HL-60 (cell line): Measurements from ENCODE around the gene CSDE1.

ENCODE experiments used
- DNase-seq, 2 experiments: peaks; one replicate each; pipeline ENCODE4 v3.0.0-alpha.2; 2010 to 2020; ENCODE audit warnings: low read depth in 1 of 2, low spot score in 1 of 2
- H3K27ac ChIP-seq: fragments of 250-450 bp; sonication (Bioruptor Pico); replicated peaks from 2 replicates; pipeline ENCODE4 v1.5.1; 2020; ENCODE audit warnings: mild to moderate bottlenecking, moderate library complexity
- H3K27me3 ChIP-seq: fragments of 250-450 bp; sonication (Bioruptor Pico); 2 replicates; pipeline ENCODE4 v1.5.1; 2021; ENCODE audit warnings: mild to moderate bottlenecking, moderate library complexity; ENCODE audit not compliant: insufficient read depth, poor library complexity, severe bottlenecking
- H3K4me3 ChIP-seq: replicated peaks from 2 replicates; pipeline ENCODE4 v1.5.1; 2011; ENCODE audit warnings: mild to moderate bottlenecking, control low read depth, low read length; ENCODE audit not compliant: insufficient read depth
- GABPA ChIP-seq: IDR thresholded peaks from 2 replicates; pipeline ENCODE4 v1.6.1; 2012; ENCODE audit warnings: low read depth
- POLR2AphosphoS5 ChIP-seq: IDR thresholded peaks from 2 replicates; pipeline ENCODE4 v1.6.1; 2012; ENCODE audit warnings: low read depth
- SPI1 ChIP-seq: IDR thresholded peaks from 2 replicates; pipeline ENCODE4 v1.6.1; 2012; ENCODE audit warnings: low read depth, mild to moderate bottlenecking, borderline replicate concordance
- TF ChIP-seq, protein P1 (sequence below): IDR thresholded peaks from 2 replicates; pipeline ENCODE4 v1.6.1; 2012; ENCODE audit warnings: low read depth; ENCODE audit not compliant: insufficient replicate concordance
- TF ChIP-seq, protein P2 (sequence below): IDR thresholded peaks from one replicate; pipeline ENCODE4 v1.5.1; 2011; ENCODE audit warnings: low read length, control low read depth, inconsistent platforms; ENCODE audit not compliant: insufficient read depth

CSDE1 gene

DNA sequence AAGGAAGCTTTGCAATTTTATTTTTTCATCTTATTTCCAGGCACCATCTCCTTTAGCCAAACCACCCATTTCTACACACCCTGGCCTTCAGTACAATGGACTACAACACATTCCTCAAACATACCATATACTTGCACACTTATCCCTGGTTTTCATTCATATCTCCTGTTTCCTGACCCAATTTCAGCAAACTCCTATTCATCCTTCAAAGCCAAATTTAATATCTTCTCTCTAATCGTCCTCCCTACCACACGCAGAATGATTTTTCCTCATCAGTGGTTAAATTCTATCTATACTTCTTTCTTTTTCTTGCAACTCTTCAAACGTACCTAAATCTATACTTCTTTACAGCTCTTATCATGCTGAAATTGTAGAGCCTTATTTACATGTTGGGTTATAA, 90.8 kb downstream of the CSDE1 start:
- no peak for TF ChIP-seq GABPA
- TF ChIP-seq, protein P1, sequence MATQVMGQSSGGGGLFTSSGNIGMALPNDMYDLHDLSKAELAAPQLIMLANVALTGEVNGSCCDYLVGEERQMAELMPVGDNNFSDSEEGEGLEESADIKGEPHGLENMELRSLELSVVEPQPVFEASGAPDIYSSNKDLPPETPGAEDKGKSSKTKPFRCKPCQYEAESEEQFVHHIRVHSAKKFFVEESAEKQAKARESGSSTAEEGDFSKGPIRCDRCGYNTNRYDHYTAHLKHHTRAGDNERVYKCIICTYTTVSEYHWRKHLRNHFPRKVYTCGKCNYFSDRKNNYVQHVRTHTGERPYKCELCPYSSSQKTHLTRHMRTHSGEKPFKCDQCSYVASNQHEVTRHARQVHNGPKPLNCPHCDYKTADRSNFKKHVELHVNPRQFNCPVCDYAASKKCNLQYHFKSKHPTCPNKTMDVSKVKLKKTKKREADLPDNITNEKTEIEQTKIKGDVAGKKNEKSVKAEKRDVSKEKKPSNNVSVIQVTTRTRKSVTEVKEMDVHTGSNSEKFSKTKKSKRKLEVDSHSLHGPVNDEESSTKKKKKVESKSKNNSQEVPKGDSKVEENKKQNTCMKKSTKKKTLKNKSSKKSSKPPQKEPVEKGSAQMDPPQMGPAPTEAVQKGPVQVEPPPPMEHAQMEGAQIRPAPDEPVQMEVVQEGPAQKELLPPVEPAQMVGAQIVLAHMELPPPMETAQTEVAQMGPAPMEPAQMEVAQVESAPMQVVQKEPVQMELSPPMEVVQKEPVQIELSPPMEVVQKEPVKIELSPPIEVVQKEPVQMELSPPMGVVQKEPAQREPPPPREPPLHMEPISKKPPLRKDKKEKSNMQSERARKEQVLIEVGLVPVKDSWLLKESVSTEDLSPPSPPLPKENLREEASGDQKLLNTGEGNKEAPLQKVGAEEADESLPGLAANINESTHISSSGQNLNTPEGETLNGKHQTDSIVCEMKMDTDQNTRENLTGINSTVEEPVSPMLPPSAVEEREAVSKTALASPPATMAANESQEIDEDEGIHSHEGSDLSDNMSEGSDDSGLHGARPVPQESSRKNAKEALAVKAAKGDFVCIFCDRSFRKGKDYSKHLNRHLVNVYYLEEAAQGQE = no peak
- TF ChIP-seq, protein P2, sequence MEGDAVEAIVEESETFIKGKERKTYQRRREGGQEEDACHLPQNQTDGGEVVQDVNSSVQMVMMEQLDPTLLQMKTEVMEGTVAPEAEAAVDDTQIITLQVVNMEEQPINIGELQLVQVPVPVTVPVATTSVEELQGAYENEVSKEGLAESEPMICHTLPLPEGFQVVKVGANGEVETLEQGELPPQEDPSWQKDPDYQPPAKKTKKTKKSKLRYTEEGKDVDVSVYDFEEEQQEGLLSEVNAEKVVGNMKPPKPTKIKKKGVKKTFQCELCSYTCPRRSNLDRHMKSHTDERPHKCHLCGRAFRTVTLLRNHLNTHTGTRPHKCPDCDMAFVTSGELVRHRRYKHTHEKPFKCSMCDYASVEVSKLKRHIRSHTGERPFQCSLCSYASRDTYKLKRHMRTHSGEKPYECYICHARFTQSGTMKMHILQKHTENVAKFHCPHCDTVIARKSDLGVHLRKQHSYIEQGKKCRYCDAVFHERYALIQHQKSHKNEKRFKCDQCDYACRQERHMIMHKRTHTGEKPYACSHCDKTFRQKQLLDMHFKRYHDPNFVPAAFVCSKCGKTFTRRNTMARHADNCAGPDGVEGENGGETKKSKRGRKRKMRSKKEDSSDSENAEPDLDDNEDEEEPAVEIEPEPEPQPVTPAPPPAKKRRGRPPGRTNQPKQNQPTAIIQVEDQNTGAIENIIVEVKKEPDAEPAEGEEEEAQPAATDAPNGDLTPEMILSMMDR = no peak
- no peak for TF ChIP-seq POLR2AphosphoS5
- TF ChIP-seq SPI1 = no peak

More for the DNA sequence above, 90.8 kb downstream of the CSDE1 start:
- no peak for DNase-seq
- peaks cover 4% of the 10 kb centered on the region for H3K27me3 ChIP-seq
- H3K4me3 ChIP-seq = no peak overlapping the region
- no peak overlapping the region for H3K27ac ChIP-seq
